ENCODE data around the gene NAXE. TPM values are rescaled to one million over a fixed set of nuclear protein-coding genes. Genes with fewer than 3 reads are reported as not detected.

Gene NAXE
- total RNA-seq, 1 donor from 2014 or later = 102 TPM

DNA sequence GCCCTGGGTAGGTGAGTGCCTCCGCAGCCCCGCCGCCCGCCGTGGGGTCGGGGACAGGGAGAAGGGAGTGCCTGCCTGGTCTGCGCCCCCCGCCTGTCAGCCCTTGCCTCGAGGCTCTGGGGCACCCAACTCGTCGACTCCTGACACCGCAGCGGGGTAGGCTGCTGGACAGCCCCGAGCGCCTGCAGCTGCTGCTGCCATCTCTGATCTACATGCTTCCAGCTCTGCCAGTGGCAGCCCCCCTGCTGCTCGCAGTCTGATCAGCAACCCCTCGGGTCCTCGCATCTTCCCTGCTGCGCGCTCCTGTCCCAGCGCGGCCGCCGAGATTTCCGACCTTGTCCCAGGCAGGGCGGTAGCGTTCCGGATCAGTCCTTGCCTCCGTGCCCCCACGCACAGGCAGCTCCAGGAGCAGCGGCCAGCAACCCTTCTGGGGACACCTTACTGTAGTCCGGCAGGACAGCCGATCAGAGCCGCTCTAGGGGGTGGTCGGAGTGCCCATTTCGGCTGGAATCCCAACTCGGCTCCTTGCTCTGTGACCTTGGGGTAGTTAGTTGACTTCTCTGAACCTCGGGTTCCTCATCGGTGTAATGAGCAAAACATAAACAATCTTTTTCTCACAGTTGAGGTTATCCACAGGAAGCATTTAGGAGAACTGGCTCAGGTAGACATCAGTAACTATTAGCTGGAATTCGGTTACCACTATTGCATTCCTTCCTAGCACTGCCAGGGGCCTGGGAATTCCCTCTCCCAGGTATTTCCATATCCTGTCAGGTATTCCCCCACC is 50.9 kb downstream of the NAXE start:
- Histone ChIP-seq H3K4me3 (peak overlapping the region; percentile 59), H3K9me3 (replicated peaks) (no peaks in the 10 kb centered on the region), H3K36me3 (no peaks in the 10 kb centered on the region), H3K27me3 (ENCODE audit: low read depth) (peaks cover 100% of the 10 kb centered on the region), H3K4me1 (peaks cover 28% of the 10 kb centered on the region), H3K27ac (replicated peaks) (no peak overlapping the region)
- intact Hi-C loops (cut with micrococcal nuclease) = no loop called here
- no peak for DNase-seq
- TF ChIP-seq CTCF (IDR thresholded peaks at IDR 0.05; ENCODE audit: borderline replicate concordance) = no peak

DNA sequence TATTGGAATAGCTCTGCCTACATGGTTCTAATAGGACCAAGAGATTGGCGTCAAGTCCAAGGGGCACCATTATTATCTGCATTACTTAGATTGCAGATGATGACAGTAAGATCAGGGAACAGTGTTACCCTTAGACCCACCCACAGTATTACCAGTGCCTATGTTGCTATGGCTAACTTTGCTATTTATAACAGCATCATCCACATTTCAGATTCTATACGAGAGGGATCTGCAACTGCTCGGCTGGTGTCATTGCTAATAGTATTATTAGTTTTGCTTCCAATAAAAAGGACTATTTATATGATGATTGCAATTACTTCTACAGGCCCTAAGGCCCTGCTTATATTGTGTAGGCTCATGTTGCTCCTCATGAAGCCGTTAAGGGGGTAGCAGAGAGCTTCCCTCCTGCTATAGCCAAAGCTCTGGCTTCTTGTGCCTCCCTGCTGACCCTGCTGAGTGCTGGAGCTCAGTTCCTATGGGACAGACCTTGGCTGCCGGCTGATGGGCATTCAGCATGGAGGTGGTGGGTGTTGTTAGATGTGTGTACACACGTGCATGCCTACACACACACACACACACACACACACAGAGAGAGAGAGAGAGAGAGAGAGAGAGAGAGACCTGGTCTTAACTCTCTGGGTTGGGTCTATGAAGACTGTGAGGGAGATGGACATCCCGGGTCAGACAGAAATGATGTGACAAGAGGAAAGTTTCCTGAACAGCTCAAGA is 51.6 kb downstream of the NAXE start:
- H3K4me1 ChIP-seq = peaks cover 28% of the 10 kb centered on the region
- DNase-seq = no peak
- H3K27ac ChIP-seq (replicated peaks) = no peak overlapping the region
- intact Hi-C loops (cut with micrococcal nuclease) = no loop called here
- no peak for TF ChIP-seq CTCF (IDR thresholded peaks at IDR 0.05; ENCODE audit: borderline replicate concordance)
- H3K27me3 ChIP-seq (ENCODE audit: low read depth) = peaks cover 100% of the 10 kb centered on the region
- H3K36me3 ChIP-seq = no peaks in the 10 kb centered on the region
- no peak overlapping the region for H3K4me3 ChIP-seq
- H3K9me3 ChIP-seq (replicated peaks) = no peaks in the 10 kb centered on the region

DNA sequence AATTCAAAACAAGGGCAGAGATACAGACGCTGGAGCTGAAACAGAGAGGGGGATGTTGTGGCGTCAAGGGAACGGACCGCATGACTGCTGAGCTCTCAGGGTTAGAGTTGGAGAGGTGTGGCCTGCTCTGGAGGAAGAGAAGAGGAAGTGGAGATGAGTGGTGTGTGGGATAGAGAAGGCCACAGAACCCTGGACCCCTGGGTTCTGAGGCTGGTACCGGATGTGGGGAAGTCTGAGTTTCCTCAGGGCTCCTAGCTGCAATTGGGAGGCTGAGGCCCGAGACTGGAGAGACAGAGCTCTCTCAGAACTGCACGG is 52.2 kb downstream of the NAXE start:
- H3K9me3 ChIP-seq (replicated peaks) = no peaks in the 10 kb centered on the region
- TF ChIP-seq CTCF (IDR thresholded peaks at IDR 0.05; ENCODE audit: borderline replicate concordance) = no peak
- no peak overlapping the region for H3K27ac ChIP-seq (replicated peaks)
- H3K4me3 ChIP-seq = no peak overlapping the region
- DNase-seq = no peak
- H3K36me3 ChIP-seq = no peaks in the 10 kb centered on the region
- intact Hi-C loops (cut with micrococcal nuclease) = no loop called here
- H3K27me3 ChIP-seq (ENCODE audit: low read depth) = peaks cover 100% of the 10 kb centered on the region
- H3K4me1 ChIP-seq = peaks cover 23% of the 10 kb centered on the region

Other genes with a start within 250 kb of the NAXE start
- not detected for gene RHBG, start 222.6 kb upstream of the NAXE start, total RNA-seq
- 96.8 TPM for gene MEF2D, start 91.0 kb upstream of the NAXE start, total RNA-seq
- gene IQGAP3, start 19.2 kb upstream of the NAXE start, total RNA-seq = 0.36 TPM
- gene TTC24, start 12.1 kb upstream of the NAXE start, total RNA-seq = not detected
- 15.1 TPM for gene GPATCH4, start 9.7 kb downstream of the NAXE start, total RNA-seq
- gene HAPLN2, start 27.6 kb downstream of the NAXE start, total RNA-seq = 1.2 TPM
- 0.05 TPM for gene BCAN, start 50.3 kb downstream of the NAXE start, total RNA-seq
- 164 TPM for gene NES, start 85.6 kb downstream of the NAXE start, total RNA-seq
- gene CRABP2, start 113.8 kb downstream of the NAXE start, total RNA-seq = 0.60 TPM
- 18.1 TPM for gene METTL25B, start 136.7 kb downstream of the NAXE start, total RNA-seq
- 11.5 TPM for gene ISG20L2, start 137.0 kb downstream of the NAXE start, total RNA-seq
- 92.1 TPM for gene MRPL24, start 149.3 kb downstream of the NAXE start, total RNA-seq
- gene HDGF, start 159.9 kb downstream of the NAXE start, total RNA-seq = 145 TPM
- 36.3 TPM for gene PRCC, start 175.8 kb downstream of the NAXE start, total RNA-seq
- gene SH2D2A, start 225.1 kb downstream of the NAXE start, total RNA-seq = 0.88 TPM

Measured in left ventricle myocardium inferior (tissue), 1 donor.